ENCODE measurements around the gene SAMD11. TPM values are rescaled to one million over a fixed set of nuclear protein-coding genes. Genes with fewer than 3 reads are reported as not detected.

The SAMD11 gene
- polyA plus RNA-seq, 1 of the 3 experiments (the other 2 are of a cell fraction): 2.1 TPM

DNA sequence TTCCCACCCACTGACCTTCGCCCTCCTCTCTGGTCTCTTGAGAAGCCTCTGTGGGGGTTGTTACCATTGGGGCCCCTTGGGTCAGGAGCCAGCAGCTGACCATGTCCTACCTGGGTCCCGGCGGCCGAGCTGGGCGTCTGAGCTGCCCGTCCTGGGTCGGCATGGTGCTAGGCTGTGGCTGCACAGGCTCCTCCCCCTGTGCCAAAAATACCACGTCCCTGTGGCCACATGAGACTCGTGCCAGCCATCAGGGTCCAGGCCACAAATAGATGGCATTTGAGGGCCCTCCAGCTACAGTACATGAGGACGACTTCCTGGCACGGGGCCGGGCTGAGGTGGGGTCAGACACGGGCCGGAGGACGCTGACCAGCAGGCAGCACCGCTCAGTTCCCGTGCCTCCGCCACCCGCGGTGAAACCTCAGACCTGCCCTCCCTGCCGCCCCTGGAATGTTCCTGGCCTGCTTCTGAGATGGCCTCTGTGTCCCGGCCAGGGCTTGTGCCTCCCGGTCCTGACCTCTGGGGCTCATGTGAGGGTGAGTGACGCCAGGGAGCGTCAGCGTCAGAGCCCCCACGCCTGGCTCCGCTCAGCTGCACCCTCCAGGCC, 58.3 kb downstream of the SAMD11 start, which contains the start of gene PERM1:
Gene PERM1 (minus strand): TSS at position 139 of the 604 bp plus-strand sequence. CDS start 1,064 bp downstream, outside the sequence.
- Histone ChIP-seq H3K4me2 (no peak within 1 kb of the TSS), H3K4me3 (ENCODE audit: low read depth in 2 of 2, low read length in 1 of 2) (no peak within 1 kb of the TSS), H3K27ac (ENCODE audit: low read depth in 2 of 2, low read length in 1 of 2) (no peak within 1 kb of the TSS), H3K36me3 (replicated peaks in 1 of 2; ENCODE audit: control insufficient read depth in 1 of 2, insufficient read depth in 2 of 2, low read length in 1 of 2) (no peaks in the 10 kb centered on the region), H3K9me3 (no peaks in the 10 kb centered on the region), H2AFZ (ENCODE audit: low read depth) (no peak within 1 kb of the TSS), H3K9me2 (no peaks in the 10 kb centered on the region), H3K4me1 (ENCODE audit: control insufficient read depth in 1 of 2, insufficient read depth in 2 of 2, low read depth in 1 of 2, low read length in 1 of 2) (peaks cover 0 to 12% of the 10 kb centered on the region in 2 experiments; a peak in 1 of 4 replicates), H3K9ac (no peak within 1 kb of the TSS), H3F3A (replicated peaks; ENCODE audit: insufficient read depth) (no peaks in the 10 kb centered on the region), H4K20me1 (ENCODE audit: insufficient read depth) (no peaks in the 10 kb centered on the region), H3K27me3 (ENCODE audit: insufficient read depth) (peaks cover 13% of the 10 kb centered on the region; the same call in 1 of the 2 replicates), H3K79me2 (ENCODE audit: insufficient read depth) (no peaks in the 10 kb centered on the region)
- ChIA-PET CTCF (interaction anchor here (1.0 to 9.1 kb wide), 11 partner anchors 15 to 310 kb away, joined by 3 to 246 read pairs (median 6); partner anchors contain the start of genes HES4 and ISG15), POLR2A (no interaction called here)
- no CpG with 5 or more reads among the region's 28 CpGs for WGBS (ENCODE audit: low lambda C conversion rate)
- TF ChIP-seq, protein P1, sequence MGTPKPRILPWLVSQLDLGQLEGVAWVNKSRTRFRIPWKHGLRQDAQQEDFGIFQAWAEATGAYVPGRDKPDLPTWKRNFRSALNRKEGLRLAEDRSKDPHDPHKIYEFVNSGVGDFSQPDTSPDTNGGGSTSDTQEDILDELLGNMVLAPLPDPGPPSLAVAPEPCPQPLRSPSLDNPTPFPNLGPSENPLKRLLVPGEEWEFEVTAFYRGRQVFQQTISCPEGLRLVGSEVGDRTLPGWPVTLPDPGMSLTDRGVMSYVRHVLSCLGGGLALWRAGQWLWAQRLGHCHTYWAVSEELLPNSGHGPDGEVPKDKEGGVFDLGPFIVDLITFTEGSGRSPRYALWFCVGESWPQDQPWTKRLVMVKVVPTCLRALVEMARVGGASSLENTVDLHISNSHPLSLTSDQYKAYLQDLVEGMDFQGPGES (IDR thresholded peaks at IDR 0.05; ENCODE audit: low read depth, low read length): no peak
- TF ChIP-seq RXRA (IDR thresholded peaks at IDR 0.05; ENCODE audit: borderline replicate concordance, low read depth): no peak
- TF ChIP-seq, protein P2, sequence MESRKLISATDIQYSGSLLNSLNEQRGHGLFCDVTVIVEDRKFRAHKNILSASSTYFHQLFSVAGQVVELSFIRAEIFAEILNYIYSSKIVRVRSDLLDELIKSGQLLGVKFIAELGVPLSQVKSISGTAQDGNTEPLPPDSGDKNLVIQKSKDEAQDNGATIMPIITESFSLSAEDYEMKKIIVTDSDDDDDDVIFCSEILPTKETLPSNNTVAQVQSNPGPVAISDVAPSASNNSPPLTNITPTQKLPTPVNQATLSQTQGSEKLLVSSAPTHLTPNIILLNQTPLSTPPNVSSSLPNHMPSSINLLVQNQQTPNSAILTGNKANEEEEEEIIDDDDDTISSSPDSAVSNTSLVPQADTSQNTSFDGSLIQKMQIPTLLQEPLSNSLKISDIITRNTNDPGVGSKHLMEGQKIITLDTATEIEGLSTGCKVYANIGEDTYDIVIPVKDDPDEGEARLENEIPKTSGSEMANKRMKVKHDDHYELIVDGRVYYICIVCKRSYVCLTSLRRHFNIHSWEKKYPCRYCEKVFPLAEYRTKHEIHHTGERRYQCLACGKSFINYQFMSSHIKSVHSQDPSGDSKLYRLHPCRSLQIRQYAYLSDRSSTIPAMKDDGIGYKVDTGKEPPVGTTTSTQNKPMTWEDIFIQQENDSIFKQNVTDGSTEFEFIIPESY (IDR thresholded peaks at IDR 0.05; ENCODE audit: borderline replicate concordance, low read depth): no peak
- TF ChIP-seq FOXJ3 (CRISPR knock-in tag; IDR thresholded peaks at IDR 0.05): no peak
- no peak for TF ChIP-seq RAD21 (IDR thresholded peaks at IDR 0.05; ENCODE audit: low read length)
- TF ChIP-seq EP300 (IDR thresholded peaks at IDR 0.05; ENCODE audit: borderline replicate concordance in 1 of 2, low read depth in 1 of 2, low read length in 1 of 2): no peak
- TF ChIP-seq, protein P3, sequence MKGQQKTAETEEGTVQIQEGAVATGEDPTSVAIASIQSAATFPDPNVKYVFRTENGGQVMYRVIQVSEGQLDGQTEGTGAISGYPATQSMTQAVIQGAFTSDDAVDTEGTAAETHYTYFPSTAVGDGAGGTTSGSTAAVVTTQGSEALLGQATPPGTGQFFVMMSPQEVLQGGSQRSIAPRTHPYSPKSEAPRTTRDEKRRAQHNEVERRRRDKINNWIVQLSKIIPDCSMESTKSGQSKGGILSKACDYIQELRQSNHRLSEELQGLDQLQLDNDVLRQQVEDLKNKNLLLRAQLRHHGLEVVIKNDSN (IDR thresholded peaks at IDR 0.05; ENCODE audit: borderline replicate concordance, low read depth): no peak
- no peak for TF ChIP-seq GATA2 (CRISPR knock-in tag; IDR thresholded peaks at IDR 0.05)
- no peak for TF ChIP-seq EZH2phosphoT487 (IDR thresholded peaks at IDR 0.05; ENCODE audit: borderline replicate concordance, low read depth)
- TF ChIP-seq, protein P4, sequence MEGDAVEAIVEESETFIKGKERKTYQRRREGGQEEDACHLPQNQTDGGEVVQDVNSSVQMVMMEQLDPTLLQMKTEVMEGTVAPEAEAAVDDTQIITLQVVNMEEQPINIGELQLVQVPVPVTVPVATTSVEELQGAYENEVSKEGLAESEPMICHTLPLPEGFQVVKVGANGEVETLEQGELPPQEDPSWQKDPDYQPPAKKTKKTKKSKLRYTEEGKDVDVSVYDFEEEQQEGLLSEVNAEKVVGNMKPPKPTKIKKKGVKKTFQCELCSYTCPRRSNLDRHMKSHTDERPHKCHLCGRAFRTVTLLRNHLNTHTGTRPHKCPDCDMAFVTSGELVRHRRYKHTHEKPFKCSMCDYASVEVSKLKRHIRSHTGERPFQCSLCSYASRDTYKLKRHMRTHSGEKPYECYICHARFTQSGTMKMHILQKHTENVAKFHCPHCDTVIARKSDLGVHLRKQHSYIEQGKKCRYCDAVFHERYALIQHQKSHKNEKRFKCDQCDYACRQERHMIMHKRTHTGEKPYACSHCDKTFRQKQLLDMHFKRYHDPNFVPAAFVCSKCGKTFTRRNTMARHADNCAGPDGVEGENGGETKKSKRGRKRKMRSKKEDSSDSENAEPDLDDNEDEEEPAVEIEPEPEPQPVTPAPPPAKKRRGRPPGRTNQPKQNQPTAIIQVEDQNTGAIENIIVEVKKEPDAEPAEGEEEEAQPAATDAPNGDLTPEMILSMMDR (IDR thresholded peaks at IDR 0.05): no peak
- no peak for TF ChIP-seq NRF1 (IDR thresholded peaks at IDR 0.05; ENCODE audit: low read depth, low read length)
- TF ChIP-seq, protein P5, sequence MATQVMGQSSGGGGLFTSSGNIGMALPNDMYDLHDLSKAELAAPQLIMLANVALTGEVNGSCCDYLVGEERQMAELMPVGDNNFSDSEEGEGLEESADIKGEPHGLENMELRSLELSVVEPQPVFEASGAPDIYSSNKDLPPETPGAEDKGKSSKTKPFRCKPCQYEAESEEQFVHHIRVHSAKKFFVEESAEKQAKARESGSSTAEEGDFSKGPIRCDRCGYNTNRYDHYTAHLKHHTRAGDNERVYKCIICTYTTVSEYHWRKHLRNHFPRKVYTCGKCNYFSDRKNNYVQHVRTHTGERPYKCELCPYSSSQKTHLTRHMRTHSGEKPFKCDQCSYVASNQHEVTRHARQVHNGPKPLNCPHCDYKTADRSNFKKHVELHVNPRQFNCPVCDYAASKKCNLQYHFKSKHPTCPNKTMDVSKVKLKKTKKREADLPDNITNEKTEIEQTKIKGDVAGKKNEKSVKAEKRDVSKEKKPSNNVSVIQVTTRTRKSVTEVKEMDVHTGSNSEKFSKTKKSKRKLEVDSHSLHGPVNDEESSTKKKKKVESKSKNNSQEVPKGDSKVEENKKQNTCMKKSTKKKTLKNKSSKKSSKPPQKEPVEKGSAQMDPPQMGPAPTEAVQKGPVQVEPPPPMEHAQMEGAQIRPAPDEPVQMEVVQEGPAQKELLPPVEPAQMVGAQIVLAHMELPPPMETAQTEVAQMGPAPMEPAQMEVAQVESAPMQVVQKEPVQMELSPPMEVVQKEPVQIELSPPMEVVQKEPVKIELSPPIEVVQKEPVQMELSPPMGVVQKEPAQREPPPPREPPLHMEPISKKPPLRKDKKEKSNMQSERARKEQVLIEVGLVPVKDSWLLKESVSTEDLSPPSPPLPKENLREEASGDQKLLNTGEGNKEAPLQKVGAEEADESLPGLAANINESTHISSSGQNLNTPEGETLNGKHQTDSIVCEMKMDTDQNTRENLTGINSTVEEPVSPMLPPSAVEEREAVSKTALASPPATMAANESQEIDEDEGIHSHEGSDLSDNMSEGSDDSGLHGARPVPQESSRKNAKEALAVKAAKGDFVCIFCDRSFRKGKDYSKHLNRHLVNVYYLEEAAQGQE (IDR thresholded peaks at IDR 0.05; ENCODE audit: low read depth, low read length): no peak
- no peak for TF ChIP-seq SIN3A (IDR thresholded peaks at IDR 0.05; ENCODE audit: borderline replicate concordance, low read depth, low read length)
- no peak for DNase-seq
